ENCODE data around the gene SNX3. TPM values are rescaled to one million over a fixed set of nuclear protein-coding genes. Genes with fewer than 3 reads are reported as not detected.

Gene SNX3
- total RNA-seq, 1 experiment from 2014 or later: 171 TPM

DNA sequence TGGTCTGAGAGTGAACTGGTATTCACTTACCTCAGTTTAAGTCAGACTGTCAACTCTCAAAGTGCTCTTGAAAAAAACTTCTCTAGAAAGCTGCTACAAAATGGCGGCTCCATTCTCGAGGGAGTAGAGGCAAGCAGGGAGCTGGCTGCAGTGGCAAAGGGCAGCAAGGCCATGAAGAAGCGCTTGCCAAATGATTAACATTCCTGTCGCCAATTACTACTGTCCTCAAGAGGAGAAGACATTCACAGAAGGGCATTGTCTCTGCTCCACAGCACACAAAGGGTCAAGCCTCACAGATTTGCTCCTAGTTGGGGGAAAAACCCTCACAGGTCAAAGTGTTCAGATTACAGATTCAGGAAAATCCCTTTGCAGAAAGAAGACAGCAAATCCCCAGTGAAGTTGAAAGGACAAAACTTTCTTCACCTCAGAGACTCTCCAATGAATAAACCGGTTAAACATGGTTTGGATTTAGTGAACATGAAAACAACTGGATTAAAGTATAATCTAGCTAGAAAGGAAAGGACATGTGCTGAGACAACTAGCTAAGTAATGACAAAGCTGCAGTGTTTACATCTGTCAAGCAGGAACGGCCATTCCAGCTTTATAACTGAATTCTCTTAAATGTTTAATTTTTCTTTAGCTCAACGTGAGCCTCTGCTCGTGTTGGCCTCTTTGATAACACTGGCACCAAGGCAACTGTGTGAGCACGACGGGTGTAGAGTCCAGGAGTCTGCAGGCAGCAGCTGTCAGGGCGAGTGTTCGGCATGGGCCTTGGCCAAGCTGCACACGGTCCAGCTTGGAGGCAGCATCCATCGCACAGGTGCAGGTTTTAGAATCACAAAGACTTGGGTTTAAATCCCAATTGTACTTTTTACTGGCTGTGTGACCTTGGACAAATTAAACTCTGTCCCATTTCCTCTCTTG, 57.4 kb downstream of the SNX3 start:
- DNase-seq (ENCODE audit: low read depth): no peak

DNA sequence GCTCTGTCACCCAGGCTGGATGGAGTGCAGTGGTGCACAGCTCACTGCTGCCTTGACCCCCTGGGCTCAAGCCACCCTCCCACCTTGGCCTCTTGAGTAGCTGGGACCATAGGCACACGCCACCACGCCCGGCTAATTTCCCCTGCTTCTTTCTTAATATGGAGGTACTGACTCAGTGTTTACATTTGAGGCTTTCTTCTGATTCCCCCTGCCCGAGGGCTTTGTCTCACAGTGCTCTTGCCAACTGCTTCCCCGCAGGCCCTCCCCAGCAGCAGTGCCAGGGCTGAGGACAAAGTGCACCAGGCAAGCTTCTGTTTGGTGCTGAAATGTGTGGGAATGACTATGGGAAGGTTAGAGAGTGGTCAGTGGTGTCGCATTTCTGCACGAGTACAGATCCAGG, 60.2 kb downstream of the SNX3 start:
- DNase-seq (ENCODE audit: low read depth): peak; percentile 88

DNA sequence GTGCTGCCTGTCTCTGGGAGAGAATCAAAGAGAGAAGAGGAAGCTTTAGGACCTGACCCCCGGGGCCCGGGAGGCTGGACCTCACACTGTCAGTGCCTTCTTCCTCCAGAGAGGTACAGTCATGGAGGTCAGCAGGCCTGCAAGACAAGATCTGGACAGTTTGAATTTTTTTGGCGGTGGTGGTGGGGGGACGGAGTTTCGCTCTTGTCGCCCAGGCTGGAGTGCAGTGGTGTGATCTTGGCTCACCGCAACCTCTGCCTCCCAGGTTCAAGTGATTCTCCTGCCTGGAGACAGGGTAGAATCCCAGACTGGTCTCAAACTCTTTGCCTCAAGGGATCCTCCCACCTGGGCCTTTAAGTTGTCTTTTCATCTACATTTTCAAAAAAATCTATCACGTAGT, 60.7 kb downstream of the SNX3 start:
- DNase-seq (ENCODE audit: low read depth): no peak

DNA sequence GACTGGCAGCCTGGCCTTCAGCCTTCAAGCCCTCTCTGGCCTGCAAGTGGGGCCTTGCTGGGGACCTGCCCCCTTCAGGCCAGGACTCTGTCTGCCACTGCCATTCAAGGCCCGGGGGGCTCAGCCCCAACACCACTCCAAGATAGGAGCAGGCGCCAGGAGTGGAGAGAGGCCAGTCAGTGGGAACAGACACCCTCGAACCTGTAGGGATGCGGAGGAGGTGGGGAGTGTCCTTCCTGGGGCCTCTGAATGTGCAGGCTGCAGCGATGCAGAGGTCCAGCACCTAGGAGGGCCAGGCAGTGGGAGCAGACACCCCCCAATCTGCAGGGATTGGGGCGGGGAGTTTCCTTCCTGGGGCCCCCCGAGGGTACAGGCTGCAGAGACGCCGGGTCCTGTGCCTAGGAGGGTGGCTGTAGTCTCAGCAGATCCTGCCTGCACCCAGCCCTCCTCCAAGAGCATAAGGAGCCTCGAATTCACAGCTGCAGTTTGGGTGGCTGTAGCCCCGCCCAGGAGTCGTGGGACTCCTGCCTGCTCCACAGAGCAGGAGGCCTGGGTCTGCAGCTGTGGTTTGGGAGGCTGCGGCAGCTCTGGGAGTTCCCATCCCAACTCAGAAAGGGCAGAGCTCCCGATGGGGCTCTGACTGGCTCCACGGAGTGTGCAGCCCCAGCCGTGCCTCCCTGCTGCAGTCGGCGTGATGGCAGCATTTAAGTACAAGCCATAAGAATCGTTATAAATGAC, 61.9 kb downstream of the SNX3 start:
- no peak for DNase-seq (ENCODE audit: low read depth)

DNA sequence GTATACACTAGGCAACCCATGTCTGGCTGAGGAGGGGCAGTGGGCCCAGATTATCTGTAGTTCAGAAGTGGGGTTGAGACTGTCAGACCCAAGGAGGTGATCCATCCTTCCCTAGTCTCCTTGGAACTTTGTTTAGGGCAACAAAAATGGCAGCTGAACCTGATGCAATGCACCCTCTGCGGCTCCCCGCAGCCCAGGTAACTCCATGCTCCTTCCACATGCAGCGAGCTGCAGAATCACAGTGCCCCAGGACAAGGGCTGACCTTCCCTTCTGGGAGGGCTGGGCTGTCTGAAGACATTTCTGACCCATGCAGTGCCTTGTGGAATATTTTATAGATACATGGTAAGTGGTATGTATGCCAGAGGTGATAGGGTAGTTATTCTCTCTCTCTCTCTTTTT, 65.6 kb downstream of the SNX3 start:
- no peak for DNase-seq (ENCODE audit: low read depth)

DNA sequence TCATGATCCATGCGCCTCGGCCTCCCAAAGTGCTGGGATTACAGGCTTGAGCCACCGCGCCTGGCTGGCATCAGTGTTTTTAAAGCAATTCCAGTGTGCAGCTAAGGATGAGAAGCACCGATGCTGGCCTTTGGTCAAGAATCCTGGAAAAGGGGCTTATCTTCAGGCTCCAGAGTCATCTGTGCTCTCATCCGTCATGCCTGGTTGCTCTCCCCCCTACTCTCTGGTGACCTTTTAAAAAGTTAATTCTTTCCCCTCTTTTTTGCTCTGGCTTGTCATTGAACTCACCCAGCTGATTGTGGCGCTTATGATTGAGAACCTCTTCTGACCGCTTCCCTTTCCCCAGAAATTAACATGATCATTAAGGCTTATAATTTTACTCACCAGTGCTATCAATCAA, 66.3 kb downstream of the SNX3 start:
- no peak for DNase-seq (ENCODE audit: low read depth)

DNA sequence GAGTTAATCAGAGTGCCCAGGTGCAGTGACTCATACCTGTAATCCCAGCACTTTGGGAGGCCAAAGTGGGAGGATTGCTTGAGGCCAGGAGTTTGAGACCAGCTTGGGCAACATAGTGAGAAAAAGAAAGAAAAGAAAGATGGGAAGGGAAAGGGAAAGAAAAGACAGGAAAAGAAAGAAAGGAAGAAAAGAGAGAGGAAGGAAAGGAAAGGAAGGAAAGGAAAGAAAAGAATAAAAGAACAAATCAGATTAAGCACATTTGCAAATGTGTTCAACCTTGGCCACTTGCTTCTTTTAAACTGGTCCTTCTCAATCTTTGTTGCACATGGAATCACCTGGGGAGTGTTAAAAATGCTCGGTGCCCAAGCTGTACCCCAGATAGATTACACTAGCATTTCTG, 67.0 kb downstream of the SNX3 start:
- no peak for DNase-seq (ENCODE audit: low read depth)

DNA sequence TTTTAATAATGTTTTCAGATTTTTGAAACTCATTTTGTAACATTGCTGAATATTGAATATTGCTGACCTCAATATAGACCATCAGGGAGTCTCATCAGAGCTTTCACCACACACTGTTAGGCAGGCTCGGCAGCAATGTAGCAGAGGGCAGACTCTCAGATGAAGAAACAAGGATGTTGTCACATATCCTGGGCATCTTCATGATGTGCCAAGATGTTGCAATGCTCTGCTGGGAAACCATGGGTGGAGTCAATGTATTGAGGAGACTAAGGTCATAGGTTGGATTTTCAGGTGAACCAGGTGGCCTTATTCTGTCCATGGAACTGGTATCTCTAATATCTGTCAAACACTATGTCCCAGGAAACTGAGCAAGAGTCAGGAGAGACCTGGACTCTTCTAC, 67.7 kb downstream of the SNX3 start:
- no peak for DNase-seq (ENCODE audit: low read depth)

DNA sequence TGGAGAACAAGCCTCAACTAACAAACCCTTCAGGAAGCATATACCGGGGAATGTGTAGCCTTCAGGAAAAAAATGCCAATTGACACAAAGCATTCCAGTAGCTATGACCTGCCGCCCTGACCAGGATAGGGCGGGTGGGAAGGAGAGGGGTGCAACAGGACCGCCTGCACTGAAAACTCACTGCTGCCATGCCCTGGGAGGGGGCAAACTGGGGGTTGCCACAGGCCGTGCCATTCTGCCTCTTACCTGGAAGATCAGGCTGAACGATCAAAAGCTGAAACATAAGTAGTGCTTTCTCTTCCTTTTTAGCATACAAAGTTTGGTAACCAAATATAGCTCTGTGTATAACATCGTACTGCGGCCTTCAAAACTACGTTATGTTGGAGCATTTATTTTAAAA, 73.3 kb downstream of the SNX3 start:
- no peak for DNase-seq (ENCODE audit: low read depth)

DNA sequence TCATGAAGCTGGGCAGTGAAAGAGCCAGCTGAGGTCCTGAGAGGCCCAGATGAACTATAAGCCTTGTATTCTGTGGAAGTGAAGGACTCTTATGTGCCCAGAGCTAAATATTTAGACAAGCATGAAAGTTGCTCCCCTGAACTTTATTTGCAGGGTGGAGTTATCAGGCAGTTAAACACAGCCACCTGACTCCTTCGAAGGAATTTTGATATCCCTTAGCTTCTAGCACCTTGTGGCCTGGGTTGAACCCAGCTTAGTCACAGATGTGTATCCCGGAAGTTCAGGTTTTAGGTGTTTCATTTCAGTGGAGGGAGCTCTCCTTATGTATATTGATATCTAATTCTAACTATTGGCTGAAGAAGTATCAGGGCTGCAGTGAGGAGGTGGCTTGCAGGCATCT, 74.6 kb downstream of the SNX3 start:
- DNase-seq (ENCODE audit: low read depth): no peak

DNA sequence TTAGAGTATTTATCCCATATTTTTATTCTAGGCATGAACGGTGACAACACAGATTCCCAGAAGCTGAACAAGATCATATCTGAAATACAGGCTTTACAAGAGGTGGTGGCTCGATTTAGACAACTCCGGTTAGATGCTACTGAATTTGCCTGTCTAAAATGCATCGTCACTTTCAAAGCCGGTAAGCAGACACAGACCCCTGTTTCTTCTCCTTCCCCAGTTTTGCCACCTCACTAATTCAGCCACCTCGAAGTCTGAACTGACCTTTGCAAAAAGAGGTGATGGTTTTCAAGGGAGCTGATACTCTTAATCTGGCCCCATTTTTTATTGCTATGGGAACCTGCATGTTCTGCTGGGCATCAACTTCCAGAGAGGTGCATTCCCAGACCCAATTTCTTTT, 80.1 kb downstream of the SNX3 start:
- no peak for DNase-seq (ENCODE audit: low read depth)

DNA sequence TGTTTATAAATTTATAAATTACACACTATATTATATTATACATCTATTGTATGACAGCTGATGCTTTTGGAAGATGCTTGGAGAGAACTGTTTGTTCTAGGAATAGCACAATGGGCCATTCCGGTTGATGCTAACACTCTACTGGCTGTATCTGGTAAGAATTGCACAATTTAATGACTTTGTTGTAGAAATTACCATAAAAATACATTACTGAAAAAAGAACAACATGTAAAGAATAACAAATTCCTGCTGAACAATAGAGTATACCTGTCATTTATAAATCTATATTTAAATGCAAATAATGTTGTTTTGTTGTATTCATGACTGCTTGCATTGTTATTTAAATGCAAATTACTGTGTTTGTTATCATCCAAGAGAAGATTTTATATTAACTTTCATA, 80.6 kb downstream of the SNX3 start:
- DNase-seq (ENCODE audit: low read depth): no peak

DNA sequence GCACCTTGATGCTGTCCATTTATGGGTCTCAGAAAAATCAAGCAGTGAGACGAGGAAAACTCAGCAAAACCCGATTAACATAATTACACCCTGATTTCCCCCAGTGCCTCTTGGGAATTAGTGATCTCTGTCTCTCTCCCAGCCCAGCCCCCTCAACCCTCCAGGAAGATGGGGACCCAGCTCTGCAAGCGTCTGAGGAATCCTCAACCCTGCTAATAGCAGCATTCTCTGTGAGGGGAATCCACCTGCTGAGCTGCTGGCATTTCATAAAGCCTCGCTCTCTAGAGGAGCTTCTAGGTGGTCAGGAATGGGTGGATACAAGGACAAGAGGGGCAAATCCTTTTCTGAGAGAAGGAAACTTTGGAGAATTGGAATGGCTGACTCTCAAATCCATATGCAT, 81.1 kb downstream of the SNX3 start:
- DNase-seq (ENCODE audit: low read depth): no peak

DNA sequence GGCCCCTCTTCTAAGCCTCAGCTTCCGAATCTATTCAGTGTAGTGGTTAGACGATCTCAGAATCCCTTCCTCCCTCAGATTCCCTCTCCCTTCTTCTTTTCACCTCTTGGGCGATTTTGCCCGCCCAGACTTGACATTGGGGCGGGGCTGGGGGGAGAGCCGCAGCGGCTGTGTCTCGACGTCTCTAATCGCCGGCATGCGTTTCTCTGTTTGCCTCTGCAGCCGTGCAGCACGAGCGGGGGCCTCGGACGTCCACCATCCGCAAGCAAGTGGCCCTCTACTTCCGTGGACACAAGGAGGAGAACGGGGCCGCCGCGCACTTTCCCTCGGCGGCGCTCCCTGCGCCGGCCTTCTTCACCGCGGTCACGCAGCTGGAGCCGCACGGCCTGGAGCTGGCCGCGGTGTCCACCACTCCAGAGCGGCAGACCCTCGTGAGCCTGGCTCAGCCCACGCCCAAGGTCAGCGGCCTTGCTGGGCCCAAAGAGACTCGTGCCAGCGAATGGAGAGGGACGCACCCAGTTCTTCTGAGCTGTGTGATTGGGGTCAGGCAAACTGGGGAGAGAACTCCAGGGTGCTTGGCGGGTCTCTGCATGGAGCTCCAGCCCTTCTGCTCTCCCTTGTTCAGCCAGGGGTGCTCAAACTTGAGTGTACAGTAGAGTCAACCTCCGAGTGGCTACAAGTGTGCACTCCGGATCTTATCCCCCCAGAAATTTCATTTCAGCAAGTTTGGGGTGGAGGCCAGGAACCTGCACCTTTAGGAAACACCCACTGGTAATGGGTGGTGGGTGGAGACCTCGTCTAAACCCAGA, 84.4 kb downstream of the SNX3 start:
- DNase-seq (ENCODE audit: low read depth): no peak

DNA sequence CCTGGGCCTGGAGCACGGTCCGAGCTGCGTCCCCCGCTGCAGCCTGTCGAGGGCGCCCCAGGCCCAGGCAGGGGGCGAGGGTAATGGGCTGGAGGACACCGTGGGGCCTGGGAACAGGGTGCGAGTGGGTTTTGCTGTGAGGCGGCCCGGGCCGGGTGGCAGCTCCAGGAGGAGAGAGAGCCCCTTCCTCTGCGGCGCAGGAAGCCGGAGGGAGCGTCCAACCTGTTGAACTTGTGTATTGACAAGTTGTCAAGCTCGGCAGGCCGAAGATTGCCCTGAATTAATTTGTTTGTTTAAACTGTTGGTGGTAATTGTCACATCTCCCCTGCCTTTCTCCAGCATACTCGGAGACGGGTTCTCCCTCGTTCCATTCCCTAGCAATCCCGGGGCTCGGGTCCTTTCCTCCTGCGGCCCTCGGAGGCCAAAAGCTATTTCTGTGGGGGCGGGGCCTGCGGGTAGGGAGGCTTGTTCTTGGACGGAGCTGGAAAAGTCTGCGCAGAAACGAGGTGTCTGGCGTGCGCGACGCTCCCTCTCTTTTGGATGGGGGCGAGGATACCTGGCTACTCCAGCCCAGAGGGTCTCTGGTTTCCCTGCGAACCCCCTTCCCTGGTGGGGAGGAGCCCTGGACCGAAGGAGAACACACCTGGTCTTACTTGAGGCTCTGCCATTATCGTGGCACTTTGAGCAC, 85.1 kb downstream of the SNX3 start:
- no peak for DNase-seq (ENCODE audit: low read depth)

DNA sequence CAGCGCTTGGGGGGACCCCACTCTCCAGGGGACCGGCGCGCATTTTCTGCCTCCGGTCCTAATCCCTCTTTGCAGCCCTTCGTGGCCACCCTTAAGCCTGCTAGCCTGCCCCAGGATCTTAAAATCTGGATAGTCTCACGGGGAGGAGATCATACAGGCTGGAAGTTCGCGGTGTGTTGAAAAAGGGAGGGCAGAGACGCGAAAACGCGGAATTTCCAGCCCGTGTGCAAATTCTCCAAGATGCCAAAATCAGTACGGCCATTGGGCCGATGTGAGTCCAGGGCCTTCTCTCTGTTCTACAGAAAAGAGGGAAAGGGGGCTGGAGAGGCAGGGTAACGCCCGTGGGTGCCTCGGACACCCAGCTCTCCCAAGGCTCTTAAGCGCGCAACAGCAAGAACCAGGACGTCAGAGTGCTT, 85.7 kb downstream of the SNX3 start:
- DNase-seq (ENCODE audit: low read depth): no peak

DNA sequence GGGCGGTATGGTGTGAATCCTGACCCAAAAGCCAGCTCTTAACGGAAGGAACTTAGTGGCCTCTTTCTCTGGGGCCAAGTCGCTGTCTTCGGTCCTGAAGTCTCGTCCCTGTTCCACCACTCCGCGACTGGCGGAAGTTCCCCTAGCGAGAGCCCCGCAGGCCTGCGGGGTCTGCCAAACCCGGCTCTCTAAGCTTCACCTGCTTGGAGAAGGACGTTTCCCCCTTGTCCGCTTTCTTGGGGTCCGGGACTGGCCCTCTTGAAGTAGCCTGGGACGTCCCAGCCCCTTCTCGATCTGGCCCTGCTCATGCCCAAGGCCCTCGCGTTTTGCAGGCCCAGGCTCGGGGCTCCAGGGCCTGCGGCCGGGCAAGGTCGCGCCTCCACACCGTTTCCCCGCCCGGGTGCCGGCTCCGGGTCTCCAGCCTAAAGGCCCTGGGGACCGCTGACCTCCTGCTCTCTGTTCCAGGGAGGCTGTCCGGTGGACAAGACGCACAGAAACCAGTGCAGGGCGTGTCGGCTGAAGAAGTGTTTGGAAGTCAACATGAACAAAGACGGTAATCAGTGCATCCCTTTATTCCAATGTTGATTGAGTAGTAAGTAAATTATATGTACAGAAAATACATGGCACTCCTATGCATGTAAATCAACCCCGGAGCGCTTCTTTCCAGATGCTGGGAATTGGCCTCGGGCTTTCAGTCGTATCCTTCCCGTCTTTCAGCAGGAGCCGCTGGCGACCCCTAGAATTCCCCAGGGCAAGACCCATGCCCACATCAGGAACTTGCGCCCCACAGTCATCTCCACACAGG, 86.3 kb downstream of the SNX3 start:
- no peak for DNase-seq (ENCODE audit: low read depth)

DNA sequence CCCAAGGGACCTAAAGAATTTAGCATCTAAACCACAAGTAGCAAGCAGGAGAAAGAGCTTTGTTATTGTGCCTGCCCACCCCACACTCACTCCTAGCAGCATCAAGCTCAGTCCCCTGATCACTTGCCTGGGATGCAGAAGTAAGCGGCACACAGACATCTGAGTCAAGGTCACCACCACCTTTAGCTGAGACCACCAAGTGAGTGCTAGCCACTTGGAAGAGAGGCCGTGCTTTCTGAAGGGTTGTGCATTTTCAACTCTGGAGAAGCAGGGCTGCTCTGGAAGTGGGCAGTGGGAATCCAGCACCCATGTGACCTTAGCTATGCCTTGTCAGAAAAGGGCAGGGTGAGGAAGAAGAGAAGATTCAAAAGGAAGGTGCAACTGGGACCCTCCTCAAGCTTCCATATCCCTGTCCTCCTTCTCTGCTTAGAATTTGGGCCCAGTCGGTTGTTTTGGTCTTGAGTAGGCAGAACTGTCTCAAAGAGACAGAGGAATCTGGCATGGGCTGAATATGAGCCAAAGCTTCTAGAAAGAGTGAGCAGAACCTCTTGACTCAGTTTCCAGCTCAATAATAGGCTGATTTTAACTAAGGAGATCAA, 88.8 kb downstream of the SNX3 start:
- DNase-seq (ENCODE audit: low read depth): no peak

DNA sequence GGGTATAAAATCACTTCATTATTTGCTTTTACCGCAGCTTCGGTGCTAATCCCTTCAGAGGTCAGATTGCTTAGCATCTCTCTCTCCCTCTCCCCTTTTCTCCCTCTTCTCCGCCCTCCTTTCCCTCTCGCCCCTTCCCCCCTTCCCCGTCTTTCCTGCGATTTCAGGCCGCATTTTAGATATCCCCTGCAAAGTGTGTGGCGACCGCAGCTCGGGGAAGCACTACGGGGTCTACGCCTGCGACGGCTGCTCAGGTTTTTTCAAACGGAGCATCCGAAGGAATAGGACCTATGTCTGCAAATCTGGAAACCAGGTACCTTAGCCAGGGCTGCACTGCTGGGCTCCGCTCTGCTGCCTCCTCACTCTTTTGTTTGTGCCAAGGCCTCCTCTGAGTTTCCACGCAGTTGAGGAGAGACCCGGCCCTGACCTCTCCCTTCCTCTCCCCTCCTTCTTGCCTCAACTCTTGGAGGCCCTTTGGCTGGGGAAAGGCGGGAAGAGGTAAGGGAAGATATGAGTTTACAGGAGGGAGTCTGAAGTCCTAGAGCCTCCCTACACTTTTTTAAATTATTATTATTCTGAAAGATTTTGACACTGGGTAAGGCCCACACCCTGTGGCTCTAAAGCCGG, 89.4 kb downstream of the SNX3 start:
- no peak for DNase-seq (ENCODE audit: low read depth)

Measured in Daoy (cell line).